KG1 (cell line): ENCODE data around the gene FNDC5.
"Not testable (repeated sequence)": the region's sequence is repeated elsewhere in the genome, so short reads cannot be mapped to it uniquely, and the experiment has no call there.

ENCODE experiments used
- DNase-seq: peaks from one replicate; lab custom pipeline; 2025; lab: John Stamatoyannopoulos, UW

The FNDC5 gene

GRCh38 chr1:32870615-32871363, at the start of gene FNDC5:
Gene FNDC5, minus strand, starts transcription at chr1:32870912.
- DNase-seq, result no peak

GRCh38 chr1:32919811-32920733, 49.4 kb upstream of the FNDC5 start:
- DNase-seq, result no peak

GRCh38 chr1:32918179-32918578, 47.5 kb upstream of the FNDC5 start:
- DNase-seq, result no peak

- no peak for DNase-seq
Measured at GRCh38 chr1:32917521-32917920, 46.8 kb upstream of the FNDC5 start.

- DNase-seq, result no peak
Measured at GRCh38 chr1:32915766-32916706, 45.3 kb upstream of the FNDC5 start.

- no peak for DNase-seq
Measured at GRCh38 chr1:32910319-32910718, 39.6 kb upstream of the FNDC5 start.

- DNase-seq, result no peak
Measured at GRCh38 chr1:32907435-32907834, 36.7 kb upstream of the FNDC5 start.

GRCh38 chr1:32906654-32907053, 35.9 kb upstream of the FNDC5 start:
- DNase-seq, result no peak

GRCh38 chr1:32905588-32905987, 34.9 kb upstream of the FNDC5 start:
- not testable (repeated sequence) for DNase-seq

- no peak for DNase-seq
Measured at GRCh38 chr1:32904797-32905196, 34.1 kb upstream of the FNDC5 start.

- DNase-seq, result no peak
Measured at GRCh38 chr1:32903991-32904785, 33.5 kb upstream of the FNDC5 start.

- no peak for DNase-seq
Measured at GRCh38 chr1:32902535-32902920, 31.8 kb upstream of the FNDC5 start.

GRCh38 chr1:32901823-32902534, 31.3 kb upstream of the FNDC5 start:
- no peak for DNase-seq

- DNase-seq, result no peak
Measured at GRCh38 chr1:32900956-32901822, 30.5 kb upstream of the FNDC5 start, which contains the start of gene TMEM54. Gene TMEM54, minus strand, starts transcription at chr1:32901389. Its CDS starts 151 bp downstream, at chr1:32901238.

GRCh38 chr1:32900371-32900955, 29.8 kb upstream of the FNDC5 start:
- no peak for DNase-seq

GRCh38 chr1:32899586-32900296, 29.0 kb upstream of the FNDC5 start:
- DNase-seq, result no peak

- no peak for DNase-seq
Measured at GRCh38 chr1:32898958-32899357, 28.2 kb upstream of the FNDC5 start.

- no peak for DNase-seq
Measured at GRCh38 chr1:32898056-32898455, 27.3 kb upstream of the FNDC5 start.
